ENCODE results near the gene HPS1. TPM values are rescaled to one million over a fixed set of nuclear protein-coding genes. Genes with fewer than 3 reads are reported as not detected.

HPS1 gene
- polyA plus RNA-seq, 1 donor: 84.2 TPM

GRCh38 chr10:98450618-98451017, 3.9 kb upstream of the HPS1 start:
- Histone ChIP-seq H3K36me3 (ENCODE audit: control insufficient read depth, insufficient read depth, low read length) (no peaks in the 10 kb centered on the region), H3K9me3 (ENCODE audit: control insufficient read depth, low read depth, low read length) (no peaks in the 10 kb centered on the region), H3K4me1 (ENCODE audit: control insufficient read depth, insufficient read depth, low read length) (peaks cover 6% of the 10 kb centered on the region), H3K27me3 (ENCODE audit: control insufficient read depth, insufficient read depth, low read length) (no peaks in the 10 kb centered on the region), H3K4me3 (ENCODE audit: low read length) (no peak overlapping the region), H3K27ac (ENCODE audit: low read length) (no peak overlapping the region)
- DNase-seq: peak in 1 of 2 donors; percentile 37
- no CpG with 5 or more reads among the region's 1 CpG for WGBS (ENCODE audit: insufficient coverage, low lambda C conversion rate)

GRCh38 chr10:98449287-98449686, 2.6 kb upstream of the HPS1 start:
- H3K9me3 ChIP-seq (ENCODE audit: control insufficient read depth, low read depth, low read length): no peaks in the 10 kb centered on the region
- DNase-seq: no peak

GRCh38 chr10:98446151-98446660, 529 bp downstream of the HPS1 start:
- DNase-seq: peak in 1 of 2 donors; percentile 65
- peak overlapping the region; percentile 82 for H3K27ac ChIP-seq (ENCODE audit: low read length)
- H3K4me1 ChIP-seq (ENCODE audit: control insufficient read depth, insufficient read depth, low read length): peaks cover 9% of the 10 kb centered on the region
- H3K36me3 ChIP-seq (ENCODE audit: control insufficient read depth, insufficient read depth, low read length): peaks cover 34% of the 10 kb centered on the region
- H3K9me3 ChIP-seq (ENCODE audit: control insufficient read depth, low read depth, low read length): no peaks in the 10 kb centered on the region
- peak overlapping the region; percentile 98 for H3K4me3 ChIP-seq (ENCODE audit: low read length)
- WGBS (ENCODE audit: insufficient coverage, low lambda C conversion rate): no CpG with 5 or more reads among the region's 28 CpGs
- H3K27me3 ChIP-seq (ENCODE audit: control insufficient read depth, insufficient read depth, low read length): no peaks in the 10 kb centered on the region

More at GRCh38 chr10:98449287-98449686, 2.6 kb upstream of the HPS1 start:
- H3K27ac ChIP-seq (ENCODE audit: low read length): no peak overlapping the region
- H3K36me3 ChIP-seq (ENCODE audit: control insufficient read depth, insufficient read depth, low read length): peaks cover 12% of the 10 kb centered on the region
- peaks cover 9% of the 10 kb centered on the region for H3K4me1 ChIP-seq (ENCODE audit: control insufficient read depth, insufficient read depth, low read length)
- H3K27me3 ChIP-seq (ENCODE audit: control insufficient read depth, insufficient read depth, low read length): no peaks in the 10 kb centered on the region
- no peak overlapping the region for H3K4me3 ChIP-seq (ENCODE audit: low read length)

- WGBS (ENCODE audit: insufficient coverage, low lambda C conversion rate): 90% methylated on average over 2 of the region's 10 CpGs
- H3K4me3 ChIP-seq (ENCODE audit: low read length): peak overlapping the region; percentile 98
- no peak overlapping the region for H3K27ac ChIP-seq (ENCODE audit: low read length)
- no peaks in the 10 kb centered on the region for H3K27me3 ChIP-seq (ENCODE audit: control insufficient read depth, insufficient read depth, low read length)
- no peaks in the 10 kb centered on the region for H3K9me3 ChIP-seq (ENCODE audit: control insufficient read depth, low read depth, low read length)
- peaks cover 35% of the 10 kb centered on the region for H3K36me3 ChIP-seq (ENCODE audit: control insufficient read depth, insufficient read depth, low read length)
- no peak for DNase-seq
- peaks cover 9% of the 10 kb centered on the region for H3K4me1 ChIP-seq (ENCODE audit: control insufficient read depth, insufficient read depth, low read length)
Observed at GRCh38 chr10:98445200-98445812, 1.4 kb downstream of the HPS1 start.

- no peak overlapping the region for H3K27ac ChIP-seq (ENCODE audit: low read length)
- no peaks in the 10 kb centered on the region for H3K9me3 ChIP-seq (ENCODE audit: control insufficient read depth, low read depth, low read length)
- H3K4me3 ChIP-seq (ENCODE audit: low read length): no peak overlapping the region
- H3K36me3 ChIP-seq (ENCODE audit: control insufficient read depth, insufficient read depth, low read length): peaks cover 39% of the 10 kb centered on the region
- H3K4me1 ChIP-seq (ENCODE audit: control insufficient read depth, insufficient read depth, low read length): peaks cover 9% of the 10 kb centered on the region
- H3K27me3 ChIP-seq (ENCODE audit: control insufficient read depth, insufficient read depth, low read length): no peaks in the 10 kb centered on the region
- no peak for DNase-seq
- WGBS (ENCODE audit: insufficient coverage, low lambda C conversion rate): no CpG with 5 or more reads among the region's 9 CpGs
Observed at GRCh38 chr10:98444314-98445006, 2.3 kb downstream of the HPS1 start.

- no peak overlapping the region for H3K4me3 ChIP-seq (ENCODE audit: low read length)
- no peaks in the 10 kb centered on the region for H3K27me3 ChIP-seq (ENCODE audit: control insufficient read depth, insufficient read depth, low read length)
- no CpG with 5 or more reads among the region's 4 CpGs for WGBS (ENCODE audit: insufficient coverage, low lambda C conversion rate)
- no peak overlapping the region for H3K27ac ChIP-seq (ENCODE audit: low read length)
- H3K4me1 ChIP-seq (ENCODE audit: control insufficient read depth, insufficient read depth, low read length): no peaks in the 10 kb centered on the region
- peaks cover 56% of the 10 kb centered on the region for H3K36me3 ChIP-seq (ENCODE audit: control insufficient read depth, insufficient read depth, low read length)
- DNase-seq: no peak
- H3K9me3 ChIP-seq (ENCODE audit: control insufficient read depth, low read depth, low read length): peaks cover 5% of the 10 kb centered on the region
Observed at GRCh38 chr10:98438715-98439114, 8.0 kb downstream of the HPS1 start.

- Histone ChIP-seq H3K27me3 (ENCODE audit: control insufficient read depth, insufficient read depth, low read length) (no peaks in the 10 kb centered on the region), H3K36me3 (ENCODE audit: control insufficient read depth, insufficient read depth, low read length) (peaks cover 55% of the 10 kb centered on the region), H3K27ac (ENCODE audit: low read length) (no peak overlapping the region), H3K4me3 (ENCODE audit: low read length) (no peak overlapping the region), H3K9me3 (ENCODE audit: control insufficient read depth, low read depth, low read length) (peaks cover 6% of the 10 kb centered on the region), H3K4me1 (ENCODE audit: control insufficient read depth, insufficient read depth, low read length) (no peaks in the 10 kb centered on the region)
- 100% methylated on average over 1 of the region's 4 CpGs for WGBS (ENCODE audit: insufficient coverage, low lambda C conversion rate)
- no peak for DNase-seq
Observed at GRCh38 chr10:98436704-98437103, 10.0 kb downstream of the HPS1 start.

GRCh38 chr10:98435178-98435577, 11.6 kb downstream of the HPS1 start:
- Histone ChIP-seq H3K27me3 (ENCODE audit: control insufficient read depth, insufficient read depth, low read length) (no peaks in the 10 kb centered on the region), H3K4me3 (ENCODE audit: low read length) (no peak overlapping the region), H3K36me3 (ENCODE audit: control insufficient read depth, insufficient read depth, low read length) (peaks cover 68% of the 10 kb centered on the region), H3K9me3 (ENCODE audit: control insufficient read depth, low read depth, low read length) (peaks cover 6% of the 10 kb centered on the region), H3K4me1 (ENCODE audit: control insufficient read depth, insufficient read depth, low read length) (no peaks in the 10 kb centered on the region), H3K27ac (ENCODE audit: low read length) (no peak overlapping the region)
- no peak for DNase-seq
- no CpG with 5 or more reads among the region's 12 CpGs for WGBS (ENCODE audit: insufficient coverage, low lambda C conversion rate)

GRCh38 chr10:98433881-98434732, 12.6 kb downstream of the HPS1 start:
- Histone ChIP-seq H3K27ac (ENCODE audit: low read length) (no peak overlapping the region), H3K36me3 (ENCODE audit: control insufficient read depth, insufficient read depth, low read length) (peaks cover 71% of the 10 kb centered on the region), H3K9me3 (ENCODE audit: control insufficient read depth, low read depth, low read length) (peaks cover 6% of the 10 kb centered on the region), H3K27me3 (ENCODE audit: control insufficient read depth, insufficient read depth, low read length) (no peaks in the 10 kb centered on the region), H3K4me3 (ENCODE audit: low read length) (no peak overlapping the region), H3K4me1 (ENCODE audit: control insufficient read depth, insufficient read depth, low read length) (no peaks in the 10 kb centered on the region)
- DNase-seq: no peak
- WGBS (ENCODE audit: insufficient coverage, low lambda C conversion rate): no CpG with 5 or more reads among the region's 21 CpGs

GRCh38 chr10:98433371-98433770, 13.4 kb downstream of the HPS1 start:
- no CpG with 5 or more reads among the region's 1 CpG for whole genome bisulfite sequencing (ENCODE audit: insufficient coverage, low lambda C conversion rate)
- Histone ChIP-seq H3K36me3 (ENCODE audit: control insufficient read depth, insufficient read depth, low read length) (peaks cover 73% of the 10 kb centered on the region), H3K4me1 (ENCODE audit: control insufficient read depth, insufficient read depth, low read length) (no peaks in the 10 kb centered on the region), H3K27ac (ENCODE audit: low read length) (no peak overlapping the region), H3K4me3 (ENCODE audit: low read length) (no peak overlapping the region), H3K27me3 (ENCODE audit: control insufficient read depth, insufficient read depth, low read length) (no peaks in the 10 kb centered on the region), H3K9me3 (ENCODE audit: control insufficient read depth, low read depth, low read length) (peaks cover 6% of the 10 kb centered on the region)
- DNase-seq: no peak
